Measurements from ENCODE around the gene OGN. TPM values are rescaled to one million over a fixed set of nuclear protein-coding genes. Genes with fewer than 3 reads are reported as not detected.

Gene OGN
- total and polyA plus RNA-seq, 2 donors (not counting 3 experiments of a cell fraction or from before 2014, with no cell fraction given): not detected

- Histone ChIP-seq H3K4me3 (replicated peaks in 1 of 3; ENCODE audit: insufficient read depth in 1 of 3, low read depth in 1 of 3, low read length in 3 of 3) (no peak overlapping the region), H3K9me1 (replicated peaks; ENCODE audit: control insufficient read depth, extremely low read depth, insufficient read depth, low read length) (no peaks in the 10 kb centered on the region), H2AFZ (ENCODE audit: low read depth, low read length) (no peak overlapping the region), H3K36me3 (ENCODE audit: control insufficient read depth in 2 of 2, extremely low read depth in 1 of 2, insufficient read depth in 2 of 2, low read length in 2 of 2) (no peaks in the 10 kb centered on the region), H3K27me3 (ENCODE audit: control insufficient read depth in 2 of 2, insufficient read depth in 2 of 2, low read length in 2 of 2) (no peaks in the 10 kb centered on the region), H3K9ac (replicated peaks; ENCODE audit: extremely low read depth, insufficient read depth, low read length) (no peak overlapping the region), H3K4me2 (ENCODE audit: insufficient read depth, low read length) (no peak overlapping the region), H3K27ac (ENCODE audit: insufficient read depth, low read depth, low read length) (no peak overlapping the region), H4K20me1 (replicated peaks; ENCODE audit: control insufficient read depth, extremely low read depth, insufficient read depth, low read length) (no peaks in the 10 kb centered on the region), H3K79me2 (ENCODE audit: control insufficient read depth, insufficient read depth, low read length) (no peaks in the 10 kb centered on the region), H3K4me1 (ENCODE audit: control insufficient read depth, extremely low read depth, insufficient read depth, low read length) (no peaks in the 10 kb centered on the region), H3K9me3 (replicated peaks; ENCODE audit: control insufficient read depth, insufficient read depth, low read length) (no peaks in the 10 kb centered on the region)
- DNase-seq (ENCODE audit: low read depth, low spot score) (no peak), FAIRE-seq (no peak)
- intact Hi-C loops (cut with micrococcal nuclease): loop anchor here (5.0 kb wide), 1 partner anchor 291 kb away; no protein-coding TSS in a partner anchor
- BruUV-seq (replicated peaks): no TSS peak
- ChIA-PET CTCF (no interaction called here), POLR2A (no interaction called here)
- TF ChIP-seq MAX (IDR thresholded peaks at IDR 0.05; ENCODE audit: insufficient read depth, insufficient read length) (no peak), MYC (IDR thresholded peaks at IDR 0.05; ENCODE audit: low read depth, low read length) (no peak), FOS (IDR thresholded peaks at IDR 0.05; ENCODE audit: borderline replicate concordance, insufficient read depth, low read length) (no peak), GATA2 (IDR thresholded peaks at IDR 0.05; ENCODE audit: insufficient read depth, insufficient read length, low read depth, low read length) (no peak), POLR2AphosphoS5 (IDR thresholded peaks at IDR 0.05; ENCODE audit: insufficient read depth, low read depth, low read length) (no peak), JUN (IDR thresholded peaks at IDR 0.05; ENCODE audit: borderline replicate concordance, insufficient read depth, insufficient read length, low read depth) (no peak), CTCF (IDR thresholded peaks at IDR 0.05; ENCODE audit: extremely low read depth in 1 of 2, insufficient read depth in 1 of 2, low read depth in 1 of 2, low read length in 2 of 2) (no peak), POLR2A (IDR thresholded peaks at IDR 0.05; ENCODE audit: low read depth, low read length) (no peak), EZH2 (IDR thresholded peaks at IDR 0.05; ENCODE audit: borderline replicate concordance, low read depth, low read length, severe bottlenecking) (no peak)
- dilution Hi-C loops (cut with MboI; ENCODE audit: extremely low pct_ligation_motif_present, low sequenced_read_pairs): no loop called here
Measured at GRCh38 chr9:92341578-92341977, 62.8 kb downstream of the OGN start.

Measured in endothelial cell of umbilical vein (primary cell).